Stimulated activated CD4-positive, alpha-beta T cell treated with anti-CD3 and anti-CD28 coated beads, TNF-alpha, amount 100 ng/mL, for 24 hours (primary cell): ENCODE data around the gene NR3C1.
"Not testable (repeated sequence)": the region's sequence is repeated elsewhere in the genome, so short reads cannot be mapped to it uniquely, and the experiment has no call there.

Experiments
- DNase-seq, 3 experiments: peaks; one replicate each; pipeline ENCODE4 v3.0.0-alpha.2; 2020; ENCODE audit warnings: low read depth in 3 of 3

Gene NR3C1

GRCh38 chr5:143336485-143336884 is 67.0 kb downstream of the NR3C1 start:
- DNase-seq: no peak

- DNase-seq: no peak
These were observed 68.6 kb downstream of the NR3C1 start for GRCh38 chr5:143334903-143335302.

GRCh38 chr5:143334380-143334779 is 69.1 kb downstream of the NR3C1 start:
- not testable (repeated sequence) for DNase-seq

- no peak for DNase-seq
These were observed 71.5 kb downstream of the NR3C1 start for GRCh38 chr5:143331956-143332355.

GRCh38 chr5:143329843-143330242 is 73.6 kb downstream of the NR3C1 start:
- no peak for DNase-seq

- no peak for DNase-seq
These were observed 74.8 kb downstream of the NR3C1 start for GRCh38 chr5:143328589-143329220.

GRCh38 chr5:143325086-143325485 is 78.4 kb downstream of the NR3C1 start:
- not testable (repeated sequence) for DNase-seq

GRCh38 chr5:143322931-143323630 is 80.4 kb downstream of the NR3C1 start:
- not testable (repeated sequence) for DNase-seq

GRCh38 chr5:143322176-143322575 is 81.3 kb downstream of the NR3C1 start:
- no peak for DNase-seq

- DNase-seq: no peak
These were observed 83.9 kb downstream of the NR3C1 start for GRCh38 chr5:143319437-143320227.

- DNase-seq: no peak
These were observed 84.7 kb downstream of the NR3C1 start for GRCh38 chr5:143318833-143319232.

GRCh38 chr5:143318270-143318669 is 85.2 kb downstream of the NR3C1 start:
- no peak for DNase-seq

GRCh38 chr5:143316844-143317631 is 86.4 kb downstream of the NR3C1 start:
- DNase-seq: no peak

GRCh38 chr5:143316337-143316736 is 87.1 kb downstream of the NR3C1 start:
- DNase-seq: no peak

- DNase-seq: no peak
These were observed 87.6 kb downstream of the NR3C1 start for GRCh38 chr5:143315929-143316328.

- DNase-seq: no peak
These were observed 88.3 kb downstream of the NR3C1 start for GRCh38 chr5:143315214-143315613.

GRCh38 chr5:143314659-143315058 is 88.8 kb downstream of the NR3C1 start:
- DNase-seq: no peak

- DNase-seq: no peak
These were observed 89.4 kb downstream of the NR3C1 start for GRCh38 chr5:143314099-143314498.

- DNase-seq: no peak
These were observed 90.1 kb downstream of the NR3C1 start for GRCh38 chr5:143313298-143313852.

- no peak for DNase-seq
These were observed 90.7 kb downstream of the NR3C1 start for GRCh38 chr5:143312822-143313221.

- no peak for DNase-seq
These were observed 91.5 kb downstream of the NR3C1 start for GRCh38 chr5:143311955-143312354.

GRCh38 chr5:143311428-143311827 is 92.1 kb downstream of the NR3C1 start:
- DNase-seq: no peak
